SH-SY5Y (cell line): ENCODE results near the gene CCL20.

Experiments
- GATA2 ChIP-seq: IDR thresholded peaks from 2 replicates; pipeline ENCODE4 v1.6.1; 2011; ENCODE audit warnings: mild to moderate bottlenecking, low read depth, low read length
- GATA3 ChIP-seq: IDR thresholded peaks from 2 replicates; pipeline ENCODE4 v1.6.1; 2011; ENCODE audit warnings: low read depth, mild to moderate bottlenecking, low read length, moderate library complexity

GRCh38 chr2:227808936-227809335 lies 4.7 kb upstream of the CCL20 start:
- TF ChIP-seq GATA2: no peak
- TF ChIP-seq GATA3: no peak
